Panc1 (cell line): Measurements from ENCODE around the gene DEPP1. TPM values are rescaled to one million over a fixed set of nuclear protein-coding genes. Genes with fewer than 3 reads are reported as not detected.
A peak's percentile ranks its signal among the peaks of the same experiment; 100 is the strongest.

Experiments used
- ATAC-seq: fragments of 200-7000 bp; cut with Tn5 transposase; 2 replicates; pipeline ENCODE4 v1.9.1; 2020; ENCODE audit warnings: mild to moderate bottlenecking, moderate library complexity
- BruUV-seq: library from RNA; stranded (reverse); fragments of 400-500 nt; replicated peaks from 2 replicates; lab custom pipeline; 2021; lab: Mats Ljungman, UMichigan
- CTCF ChIA-PET: fragments of 300-600 bp; sonication (Branson Sonifier 250); formaldehyde crosslinking; loops from one replicate; lab custom pipeline; 2022; ENCODE audit warnings: antibody characterized with exemption; lab: Charles Lee
- POLR2A ChIA-PET: fragments of 300-600 bp; sonication (Branson Sonifier 250); formaldehyde crosslinking; loops from one replicate; lab custom pipeline; 2022; ENCODE audit warnings: antibody characterized with exemption; lab: Charles Lee
- DNase-seq: peaks from one replicate; pipeline ENCODE4 v3.0.0-alpha.2; 2010; ENCODE audit warnings: low read depth, low spot score
- H3K27ac ChIP-seq: 2 replicates; pipeline ENCODE4 v1.5.1; 2011; ENCODE audit warnings: mild to moderate bottlenecking, low read length, inconsistent platforms
- H3K27me3 ChIP-seq: fragments of 200-500 bp; sonication (Bioruptor generic); 2 replicates; pipeline ENCODE4 v1.6.0; 2014; ENCODE audit warnings: low read length, inconsistent platforms; ENCODE audit not compliant: control insufficient read depth, insufficient read depth
- H3K36me3 ChIP-seq: fragments of 200-500 bp; sonication (Bioruptor generic); 2 replicates; pipeline ENCODE4 v1.5.1; 2014; ENCODE audit warnings: inconsistent platforms, mild to moderate bottlenecking, low read length, moderate library complexity; ENCODE audit not compliant: control insufficient read depth, insufficient read depth
- H3K4me1 ChIP-seq: 2 replicates; pipeline ENCODE4 v1.5.1; 2011; ENCODE audit warnings: inconsistent platforms, mild to moderate bottlenecking, low read length, moderate library complexity; ENCODE audit not compliant: control insufficient read depth, insufficient read depth
- H3K4me3 ChIP-seq, 2 experiments: 2 replicates each; pipeline ENCODE4 v1.5.1; 2011 to 2012; ENCODE audit warnings: low read depth in 2 of 2, low read length in 2 of 2, mild to moderate bottlenecking in 2 of 2, inconsistent platforms in 1 of 2, moderate library complexity in 1 of 2
- H3K9me3 ChIP-seq: fragments of 200-500 bp; sonication (Bioruptor generic); 2 replicates; pipeline ENCODE4 v1.5.1; 2014; ENCODE audit warnings: low read depth, mild to moderate bottlenecking, inconsistent platforms, low read length, moderate library complexity; ENCODE audit not compliant: control insufficient read depth, insufficient read depth
- CTCF ChIP-seq: fragments of 450-650 bp; IDR thresholded peaks from 2 replicates; pipeline ENCODE4 v1.5.1; 2017; ENCODE audit warnings: mild to moderate bottlenecking
- POLR2AphosphoS5 ChIP-seq: IDR thresholded peaks from 2 replicates; pipeline ENCODE4 v1.6.1; 2012; ENCODE audit warnings: mild to moderate bottlenecking, low read depth, low read length, moderate library complexity
- REST ChIP-seq, 2 experiments: IDR thresholded peaks; 2 replicates each; pipeline ENCODE4 v1.6.1; 2011 to 2012; ENCODE audit warnings: low read depth in 2 of 2, control low read depth in 1 of 2, low read length in 1 of 2, mild to moderate bottlenecking in 1 of 2, moderate library complexity in 1 of 2; ENCODE audit not compliant: insufficient read depth in 1 of 2
- SIN3A ChIP-seq: IDR thresholded peaks from 2 replicates; pipeline ENCODE4 v1.6.1; 2012; ENCODE audit warnings: low read depth, mild to moderate bottlenecking, low read length, moderate library complexity, borderline replicate concordance; ENCODE audit not compliant: insufficient read depth
- TCF7L2 ChIP-seq: IDR thresholded peaks from 2 replicates; pipeline ENCODE4 v1.6.1; 2011; ENCODE audit warnings: mild to moderate bottlenecking, low read depth, low read length, inconsistent platforms
- in situ Hi-C: cut with HindIII; loops from 2 replicates; pipeline ENCODE4 v1.10.0; 2016; ENCODE audit warnings: low sequenced_read_pairs, low pct_unique_long_range_greater_than_20kb
- intact Hi-C: fragments of 100-400 bp; cut with micrococcal nuclease; formaldehyde crosslinking; loops from one replicate; pipeline ENCODE4 v1.10.0; 2022; ENCODE audit not compliant: unreplicated experiment
- total RNA-seq: library from RNA; stranded (reverse); gene quantifications from one replicate; pipeline ENCODE4 v1.2.1, GENCODE V29; 2021; ENCODE audit not compliant: unreplicated experiment

Gene DEPP1
- total RNA-seq, 1 experiment from 2014 or later: 16.6 TPM

GRCh38 chr10:44965104-44965503 lies 13.5 kb downstream of the DEPP1 start:
- no TSS peak for BruUV-seq
- Histone ChIP-seq H3K36me3 (no peaks in the 10 kb centered on the region), H3K9me3 (no peaks in the 10 kb centered on the region), H3K4me1 (peaks cover 50% of the 10 kb centered on the region), H3K27me3 (no peaks in the 10 kb centered on the region), H3K4me3 (no peak overlapping the region), H3K27ac (peak overlapping the region; percentile 67)
- in situ Hi-C loops (no loop called here), intact Hi-C loops (no loop called here)
- DNase-seq: no peak
- TF ChIP-seq SIN3A (no peak), POLR2AphosphoS5 (no peak), TCF7L2 (no peak), REST (IDR thresholded peaks at IDR 0.05; ENCODE audit: insufficient read depth in 1 of 2, low read depth in 2 of 2, low read length in 1 of 2) (no peak), CTCF (no peak)
- POLR2A ChIA-PET: interaction anchor here (0.5 kb wide), 1 partner anchor 11 kb away, joined by 4 read pairs; no protein-coding TSS in a partner anchor
- CTCF ChIA-PET: no interaction called here
- no peak for ATAC-seq

GRCh38 chr10:44963772-44964633 lies 14.6 kb downstream of the DEPP1 start:
- Histone ChIP-seq H3K27me3 (no peaks in the 10 kb centered on the region), H3K4me3 (peak overlapping the region in 1 of 2 experiments; percentile 20; a peak in 2 of 4 replicates), H3K36me3 (no peaks in the 10 kb centered on the region), H3K9me3 (no peaks in the 10 kb centered on the region), H3K4me1 (peaks cover 50% of the 10 kb centered on the region), H3K27ac (peak overlapping the region; percentile 67)
- ATAC-seq: peak; percentile 3; the same call in 1 of the 2 replicates
- in situ Hi-C loops (no loop called here), intact Hi-C loops (no loop called here)
- POLR2A ChIA-PET: interaction anchor here (0.7 kb wide), 1 partner anchor 16 kb away, joined by 3 read pairs; no protein-coding TSS in a partner anchor
- DNase-seq: no peak
- TF ChIP-seq CTCF (peak; percentile 28), SIN3A (no peak)
- CTCF ChIA-PET: interaction anchor here (1.3 kb wide), 1 partner anchor 31 kb away, joined by 3 read pairs; no protein-coding TSS in a partner anchor
- no TSS peak for BruUV-seq
